Suprapubic skin (tissue), 4 donors: ENCODE results near the gene SERPINA9. TPM values are rescaled to one million over a fixed set of nuclear protein-coding genes. Genes with fewer than 3 reads are reported as not detected.

Experiments used
- DNase-seq, 2 donors: peaks; one replicate each; pipeline ENCODE4 v3.0.0-alpha.2; 2019; ENCODE audit warnings: low spot score in 2 of 2
- H3K27ac ChIP-seq: fragments of 200-600 bp; sonication (generic); one replicate; pipeline ENCODE4 v1.5.1; 2019
- H3K27me3 ChIP-seq: fragments of 200-600 bp; sonication (generic); one replicate; pipeline ENCODE4 v1.5.1; 2019
- H3K36me3 ChIP-seq: fragments of 200-600 bp; sonication (generic); one replicate; pipeline ENCODE4 v1.5.1; 2019
- H3K4me1 ChIP-seq: fragments of 200-600 bp; sonication (generic); one replicate; pipeline ENCODE4 v1.5.1; 2019
- H3K4me3 ChIP-seq: fragments of 200-600 bp; sonication (generic); one replicate; pipeline ENCODE4 v1.5.1; 2019; ENCODE audit warnings: mild to moderate bottlenecking
- H3K9me3 ChIP-seq: fragments of 200-600 bp; sonication (generic); one replicate; pipeline ENCODE4 v1.5.1; 2019
- EP300 ChIP-seq: sonication (generic); formaldehyde crosslinking; IDR thresholded peaks from one replicate; pipeline ENCODE4 v1.6.1; 2017; ENCODE audit warnings: antibody characterized with exemption
- POLR2A ChIP-seq, 2 donors: fragments of 450-650 bp; IDR thresholded peaks; one replicate each; pipeline ENCODE4 v1.6.1; 2017; ENCODE audit warnings: antibody characterized with exemption in 2 of 2, mild to moderate bottlenecking in 2 of 2, moderate library complexity in 2 of 2
- POLR2AphosphoS5 ChIP-seq, 3 donors: sonication (generic); formaldehyde crosslinking; IDR thresholded peaks; one replicate each; pipeline ENCODE4 v1.6.1; 2017; ENCODE audit warnings: antibody characterized with exemption in 3 of 3
- WGBS: methylation state at CpG from one replicate; pipeline ENCODE4 v1.1.5; 2018; 5-methylcytosine and 5-hydroxymethylcytosine counted together
- total RNA-seq, 4 donors: library from RNA; depleted of rRNA; stranded (reverse); fragments of >200 nt; gene quantifications; one replicate each; pipeline ENCODE4 v1.1.0, GENCODE V29; 2016
- TF ChIP-seq, protein P1 (sequence below), 2 donors: fragments of 200-600 bp in 1 of 2; fragments of 450-650 bp in 1 of 2; sonication (generic) in 1 of 2; IDR thresholded peaks; one replicate each; pipeline ENCODE4 v1.5.1; 2016 to 2019; ENCODE audit warnings: antibody characterized with exemption in 2 of 2, mild to moderate bottlenecking in 1 of 2, moderate library complexity in 1 of 2

SERPINA9 gene
- total RNA-seq, 4 donors from 2014 or later: 1.8 to 11.0 (median 6.2) TPM

DNA sequence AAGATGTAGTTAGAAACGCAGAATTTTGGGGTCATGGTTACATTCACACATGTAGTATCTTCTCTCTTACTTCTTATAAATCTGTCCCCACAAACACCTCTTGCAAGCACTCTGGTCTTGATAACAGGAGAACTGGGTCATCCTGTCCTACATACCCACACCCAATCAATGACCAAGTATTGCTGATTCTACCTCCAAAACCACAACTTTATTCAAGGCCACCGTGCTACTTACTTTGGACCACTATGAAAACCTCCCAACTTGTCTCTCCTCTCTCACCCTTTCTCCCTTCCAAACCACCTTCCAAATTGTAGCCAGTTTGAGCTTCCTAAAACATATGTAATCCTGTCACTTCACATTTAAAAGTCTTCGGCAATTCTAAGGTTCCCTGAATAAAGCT lies 28.8 kb downstream of the SERPINA9 start:
- H3K27ac ChIP-seq: no peak overlapping the region
- H3K36me3 ChIP-seq: no peaks in the 10 kb centered on the region

DNA sequence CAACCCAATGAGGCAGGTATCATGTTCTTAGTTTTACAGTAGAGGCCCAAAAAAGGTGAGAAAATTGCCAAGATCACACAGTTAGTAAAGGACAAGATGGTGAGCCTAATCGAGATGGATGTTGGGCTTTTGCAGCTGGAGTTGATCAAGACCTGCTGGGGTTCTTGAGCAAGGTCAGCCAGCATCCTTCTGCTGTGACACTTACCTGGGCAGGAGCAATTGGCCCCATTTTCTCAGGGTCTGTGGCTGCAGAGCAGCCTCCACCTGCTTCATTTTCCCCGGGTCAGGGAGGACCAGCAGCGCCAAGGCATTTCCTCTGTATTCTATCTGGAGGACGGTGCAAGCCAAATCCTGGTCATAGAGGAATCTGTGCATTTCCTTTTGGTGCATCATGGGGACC lies 29.9 kb downstream of the SERPINA9 start:
- Histone ChIP-seq H3K4me1 (peaks cover 10% of the 10 kb centered on the region), H3K27me3 (no peaks in the 10 kb centered on the region), H3K4me3 (no peak overlapping the region), H3K36me3 (no peaks in the 10 kb centered on the region), H3K9me3 (no peaks in the 10 kb centered on the region), H3K27ac (no peak overlapping the region)
- WGBS: 96% methylated on average over 4 of the region's 4 CpGs
- no peak for TF ChIP-seq POLR2AphosphoS5 (IDR thresholded peaks at IDR 0.05)
- TF ChIP-seq POLR2A (IDR thresholded peaks at IDR 0.05): no peak
- TF ChIP-seq, protein P1, sequence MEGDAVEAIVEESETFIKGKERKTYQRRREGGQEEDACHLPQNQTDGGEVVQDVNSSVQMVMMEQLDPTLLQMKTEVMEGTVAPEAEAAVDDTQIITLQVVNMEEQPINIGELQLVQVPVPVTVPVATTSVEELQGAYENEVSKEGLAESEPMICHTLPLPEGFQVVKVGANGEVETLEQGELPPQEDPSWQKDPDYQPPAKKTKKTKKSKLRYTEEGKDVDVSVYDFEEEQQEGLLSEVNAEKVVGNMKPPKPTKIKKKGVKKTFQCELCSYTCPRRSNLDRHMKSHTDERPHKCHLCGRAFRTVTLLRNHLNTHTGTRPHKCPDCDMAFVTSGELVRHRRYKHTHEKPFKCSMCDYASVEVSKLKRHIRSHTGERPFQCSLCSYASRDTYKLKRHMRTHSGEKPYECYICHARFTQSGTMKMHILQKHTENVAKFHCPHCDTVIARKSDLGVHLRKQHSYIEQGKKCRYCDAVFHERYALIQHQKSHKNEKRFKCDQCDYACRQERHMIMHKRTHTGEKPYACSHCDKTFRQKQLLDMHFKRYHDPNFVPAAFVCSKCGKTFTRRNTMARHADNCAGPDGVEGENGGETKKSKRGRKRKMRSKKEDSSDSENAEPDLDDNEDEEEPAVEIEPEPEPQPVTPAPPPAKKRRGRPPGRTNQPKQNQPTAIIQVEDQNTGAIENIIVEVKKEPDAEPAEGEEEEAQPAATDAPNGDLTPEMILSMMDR (IDR thresholded peaks at IDR 0.05): no peak
- no peak for TF ChIP-seq EP300
- no peak for DNase-seq

More for the DNA sequence above, 28.8 kb downstream of the SERPINA9 start:
- 65% methylated on average over 3 of the region's 3 CpGs for WGBS
- no peak overlapping the region for H3K4me3 ChIP-seq
- H3K4me1 ChIP-seq: peaks cover 10% of the 10 kb centered on the region
- DNase-seq: no peak
- TF ChIP-seq, protein P1 (IDR thresholded peaks at IDR 0.05): no peak
- H3K9me3 ChIP-seq: no peaks in the 10 kb centered on the region
- no peaks in the 10 kb centered on the region for H3K27me3 ChIP-seq

DNA sequence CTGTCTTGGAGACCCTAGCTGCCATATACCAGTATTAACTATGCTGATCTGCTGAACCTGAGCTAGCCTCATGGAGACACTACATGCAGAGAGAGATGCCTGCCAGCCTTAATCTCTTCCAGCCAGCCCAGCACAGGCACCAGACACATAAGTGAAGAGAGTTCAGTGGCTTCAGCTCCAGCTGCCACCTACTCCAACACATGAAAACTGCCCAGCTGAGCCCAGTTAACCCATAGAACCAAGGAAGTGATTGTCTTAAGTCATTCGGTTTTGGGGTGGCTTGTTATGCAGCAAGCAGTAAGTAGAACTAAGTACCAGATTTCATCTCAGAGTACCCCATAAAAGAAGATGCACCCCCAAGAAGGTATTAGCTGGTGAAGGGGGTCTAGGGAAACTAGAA lies 31.0 kb downstream of the SERPINA9 start:
- Histone ChIP-seq H3K4me1 (peaks cover 10% of the 10 kb centered on the region), H3K36me3 (no peaks in the 10 kb centered on the region), H3K9me3 (no peaks in the 10 kb centered on the region), H3K27ac (no peak overlapping the region), H3K27me3 (no peaks in the 10 kb centered on the region), H3K4me3 (no peak overlapping the region)
- TF ChIP-seq, protein P1 (IDR thresholded peaks at IDR 0.05): no peak
- TF ChIP-seq POLR2A (IDR thresholded peaks at IDR 0.05) (no peak), POLR2AphosphoS5 (IDR thresholded peaks at IDR 0.05) (no peak), EP300 (no peak)
- DNase-seq: no peak
- WGBS: 100% methylated on average over 1 of the region's 1 CpG

DNA sequence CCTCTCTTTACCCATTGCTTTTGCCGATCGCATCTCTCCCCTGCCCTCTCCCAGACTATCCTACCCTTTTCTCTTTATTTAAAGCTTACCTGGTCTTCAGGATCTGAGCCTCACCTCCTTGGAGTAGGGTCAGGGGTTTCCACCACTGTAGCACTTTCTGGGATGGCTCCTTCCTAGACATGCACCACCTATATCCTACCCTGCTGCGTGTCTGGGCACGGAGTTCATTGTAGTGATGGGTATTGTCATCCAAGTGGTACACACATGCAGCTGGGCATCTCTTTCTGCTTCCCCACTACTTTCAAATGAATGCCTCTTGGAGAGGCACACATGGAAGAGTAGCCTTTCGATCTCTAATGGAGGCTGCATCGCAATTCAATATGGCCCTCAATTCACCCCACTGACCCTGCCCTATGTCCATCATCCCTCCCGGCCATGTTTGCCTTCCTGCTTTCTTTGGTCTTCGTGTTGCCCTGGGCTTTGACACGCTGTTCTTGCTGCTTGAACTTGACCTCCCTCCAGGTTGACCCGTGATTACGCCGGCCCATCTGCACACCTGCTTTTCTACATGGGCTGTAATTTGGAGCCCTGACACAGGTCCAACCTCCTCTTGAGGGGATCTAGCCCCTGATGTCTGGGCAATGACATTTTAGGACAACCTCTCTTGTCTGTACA lies 34.3 kb downstream of the SERPINA9 start:
- Histone ChIP-seq H3K9me3 (no peaks in the 10 kb centered on the region), H3K4me1 (no peaks in the 10 kb centered on the region), H3K36me3 (no peaks in the 10 kb centered on the region), H3K27ac (no peak overlapping the region), H3K4me3 (no peak overlapping the region), H3K27me3 (no peaks in the 10 kb centered on the region)
- 91% methylated on average over 12 of the region's 12 CpGs for WGBS
- TF ChIP-seq, protein P1 (IDR thresholded peaks at IDR 0.05): no peak
- TF ChIP-seq EP300 (no peak), POLR2A (IDR thresholded peaks at IDR 0.05) (no peak), POLR2AphosphoS5 (IDR thresholded peaks at IDR 0.05) (no peak)
- no peak for DNase-seq

DNA sequence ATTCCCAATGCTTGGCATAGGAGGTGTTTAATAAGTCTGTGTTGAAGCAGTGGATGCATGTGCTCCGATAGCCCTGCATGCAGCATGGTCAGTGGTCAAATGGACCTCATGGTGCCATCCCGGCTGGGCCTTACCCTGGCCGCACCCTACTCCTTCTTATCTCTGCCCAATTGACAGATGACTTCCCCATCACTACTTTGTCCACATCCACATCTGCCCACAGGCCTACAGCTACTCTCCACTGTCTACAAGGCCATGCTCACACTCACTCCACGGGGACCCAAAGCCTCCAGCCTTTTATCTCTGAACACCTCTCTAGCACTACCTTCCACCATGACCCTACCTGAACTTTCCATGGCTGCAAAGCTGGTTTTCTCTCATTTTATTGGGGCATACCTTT lies 34.9 kb downstream of the SERPINA9 start:
- 90% methylated on average over 4 of the region's 4 CpGs for WGBS
- H3K9me3 ChIP-seq: no peaks in the 10 kb centered on the region
- no peaks in the 10 kb centered on the region for H3K36me3 ChIP-seq
- no peak for TF ChIP-seq POLR2AphosphoS5 (IDR thresholded peaks at IDR 0.05)
- TF ChIP-seq POLR2A (IDR thresholded peaks at IDR 0.05): no peak
- no peak for TF ChIP-seq EP300
- TF ChIP-seq, protein P1 (IDR thresholded peaks at IDR 0.05): no peak
- no peak overlapping the region for H3K4me3 ChIP-seq
- DNase-seq: no peak
- no peaks in the 10 kb centered on the region for H3K4me1 ChIP-seq
- H3K27me3 ChIP-seq: no peaks in the 10 kb centered on the region
- no peak overlapping the region for H3K27ac ChIP-seq
